Smooth muscle cell (in vitro differentiated cells): ENCODE data around the gene PLEKHG5. TPM values are rescaled to one million over a fixed set of nuclear protein-coding genes. Genes with fewer than 3 reads are reported as not detected.
A peak's percentile ranks its signal among the peaks of the same experiment; 100 is the strongest.
"Not testable (repeated sequence)": the region's sequence is repeated elsewhere in the genome, so short reads cannot be mapped to it uniquely, and the experiment has no call there.

Source experiments
- DNase-seq: peaks from one replicate; lab custom pipeline; 2025; ENCODE audit not compliant: unreplicated experiment; lab: John Stamatoyannopoulos, UW
- H2AFZ ChIP-seq: fragments of 200-600 bp; sonication (generic); 2 replicates; pipeline ENCODE4 v1.6.0; 2016; ENCODE audit warnings: antibody characterized with exemption, low read depth, mild to moderate bottlenecking
- H3F3A ChIP-seq: fragments of 200-600 bp; sonication (generic); 2 replicates; pipeline ENCODE4 v1.6.0; 2017; ENCODE audit warnings: antibody characterized with exemption, low read depth
- H3K27ac ChIP-seq: fragments of 200-600 bp; sonication (generic); 2 replicates; pipeline ENCODE4 v1.5.1; 2016; ENCODE audit warnings: low read depth, mild to moderate bottlenecking
- H3K27me3 ChIP-seq: fragments of 200-600 bp; sonication (generic); 2 replicates; pipeline ENCODE4 v1.6.1; 2016; ENCODE audit warnings: low read depth, mild to moderate bottlenecking
- H3K36me3 ChIP-seq: fragments of 200-600 bp; sonication (generic); 2 replicates; pipeline ENCODE4 v1.5.1; 2016; ENCODE audit warnings: low read depth
- H3K4me1 ChIP-seq: fragments of 200-600 bp; sonication (generic); 2 replicates; pipeline ENCODE4 v1.5.1; 2016; ENCODE audit warnings: low read depth
- H3K4me2 ChIP-seq: fragments of 200-600 bp; sonication (generic); 2 replicates; pipeline ENCODE4 v1.6.0; 2016; ENCODE audit warnings: mild to moderate bottlenecking
- H3K4me3 ChIP-seq: fragments of 200-600 bp; sonication (generic); 2 replicates; pipeline ENCODE4 v1.5.1; 2016; ENCODE audit warnings: mild to moderate bottlenecking
- H3K79me2 ChIP-seq: fragments of 200-600 bp; sonication (generic); 2 replicates; pipeline ENCODE4 v1.6.0; 2016; ENCODE audit warnings: low read depth, mild to moderate bottlenecking
- H3K9ac ChIP-seq: fragments of 200-600 bp; sonication (generic); 2 replicates; pipeline ENCODE4 v1.6.0; 2016; ENCODE audit warnings: low read depth
- H3K9me3 ChIP-seq: fragments of 200-600 bp; sonication (generic); replicated peaks from 2 replicates; pipeline ENCODE4 v1.5.1; 2016; ENCODE audit warnings: low read depth
- H4K20me1 ChIP-seq: fragments of 200-600 bp; sonication (generic); 2 replicates; pipeline ENCODE4 v1.6.0; 2016; ENCODE audit warnings: low read depth
- WGBS: methylation state at CpG from one replicate; pipeline ENCODE4 v1.1.7; 2016; ENCODE audit warnings: low lambda C conversion rate; 5-methylcytosine and 5-hydroxymethylcytosine counted together
- polyA plus RNA-seq: library from polyadenylated mRNA; unstranded; fragments of >200 nt; fragmentation: Nextera tagmentation; extraction: Ambion mirVana; gene quantifications from 2 replicates; pipeline ENCODE4 v1.2.1, GENCODE V29; 2016
- total RNA-seq: library from RNA; depleted of rRNA; stranded (reverse); fragments of >200 nt; gene quantifications from 2 replicates; pipeline ENCODE4 v1.2.3, GENCODE V29; 2014
- TF ChIP-seq, protein P1 (sequence below): fragments of 200-600 bp; sonication (generic); IDR thresholded peaks from 2 replicates; pipeline ENCODE4 v1.5.1; 2017; ENCODE audit warnings: borderline replicate concordance, mild to moderate bottlenecking, antibody characterized with exemption; ENCODE audit not compliant: insufficient read depth, poor library complexity, severe bottlenecking

Gene PLEKHG5
- total and polyA plus RNA-seq, 2 experiments from 2014 or later = 10.6 to 14.5 TPM

DNA sequence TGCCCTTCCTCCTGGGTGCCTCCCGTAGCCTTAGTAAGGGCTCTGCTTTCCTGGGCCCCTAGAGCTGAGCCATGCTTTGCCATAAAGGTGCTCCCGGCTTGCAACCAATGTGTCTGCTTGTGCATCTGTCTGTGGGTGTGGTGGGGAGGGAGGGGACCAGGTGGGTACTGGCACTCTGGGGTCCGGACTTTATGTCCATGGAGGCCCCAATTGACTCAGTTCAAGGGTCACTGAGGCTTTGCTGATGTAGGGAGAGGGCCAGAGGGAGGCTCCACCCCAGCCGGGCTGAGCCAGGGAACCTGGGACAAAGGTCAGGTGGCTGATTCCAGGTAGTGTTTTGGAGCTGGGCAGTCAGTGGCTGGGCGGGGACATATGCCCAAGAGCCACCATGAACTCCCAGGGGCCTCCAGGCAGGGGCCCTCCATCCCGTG, 40.5 kb downstream of the PLEKHG5 start:
- Histone ChIP-seq H3K4me2 (no peak overlapping the region), H3K4me1 (peaks cover 4% of the 10 kb centered on the region), H3K9ac (no peak overlapping the region), H3K4me3 (no peak overlapping the region), H3K36me3 (no peaks in the 10 kb centered on the region), H2AFZ (no peak overlapping the region), H3K79me2 (no peaks in the 10 kb centered on the region), H3K27ac (no peak overlapping the region), H3K27me3 (peaks cover 63% of the 10 kb centered on the region), H3K9me3 (no peaks in the 10 kb centered on the region), H3F3A (no peaks in the 10 kb centered on the region), H4K20me1 (no peaks in the 10 kb centered on the region)
- WGBS = 85% methylated on average over 6 of the region's 6 CpGs
- DNase-seq = no peak
- TF ChIP-seq, protein P1, sequence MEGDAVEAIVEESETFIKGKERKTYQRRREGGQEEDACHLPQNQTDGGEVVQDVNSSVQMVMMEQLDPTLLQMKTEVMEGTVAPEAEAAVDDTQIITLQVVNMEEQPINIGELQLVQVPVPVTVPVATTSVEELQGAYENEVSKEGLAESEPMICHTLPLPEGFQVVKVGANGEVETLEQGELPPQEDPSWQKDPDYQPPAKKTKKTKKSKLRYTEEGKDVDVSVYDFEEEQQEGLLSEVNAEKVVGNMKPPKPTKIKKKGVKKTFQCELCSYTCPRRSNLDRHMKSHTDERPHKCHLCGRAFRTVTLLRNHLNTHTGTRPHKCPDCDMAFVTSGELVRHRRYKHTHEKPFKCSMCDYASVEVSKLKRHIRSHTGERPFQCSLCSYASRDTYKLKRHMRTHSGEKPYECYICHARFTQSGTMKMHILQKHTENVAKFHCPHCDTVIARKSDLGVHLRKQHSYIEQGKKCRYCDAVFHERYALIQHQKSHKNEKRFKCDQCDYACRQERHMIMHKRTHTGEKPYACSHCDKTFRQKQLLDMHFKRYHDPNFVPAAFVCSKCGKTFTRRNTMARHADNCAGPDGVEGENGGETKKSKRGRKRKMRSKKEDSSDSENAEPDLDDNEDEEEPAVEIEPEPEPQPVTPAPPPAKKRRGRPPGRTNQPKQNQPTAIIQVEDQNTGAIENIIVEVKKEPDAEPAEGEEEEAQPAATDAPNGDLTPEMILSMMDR = no peak

DNA sequence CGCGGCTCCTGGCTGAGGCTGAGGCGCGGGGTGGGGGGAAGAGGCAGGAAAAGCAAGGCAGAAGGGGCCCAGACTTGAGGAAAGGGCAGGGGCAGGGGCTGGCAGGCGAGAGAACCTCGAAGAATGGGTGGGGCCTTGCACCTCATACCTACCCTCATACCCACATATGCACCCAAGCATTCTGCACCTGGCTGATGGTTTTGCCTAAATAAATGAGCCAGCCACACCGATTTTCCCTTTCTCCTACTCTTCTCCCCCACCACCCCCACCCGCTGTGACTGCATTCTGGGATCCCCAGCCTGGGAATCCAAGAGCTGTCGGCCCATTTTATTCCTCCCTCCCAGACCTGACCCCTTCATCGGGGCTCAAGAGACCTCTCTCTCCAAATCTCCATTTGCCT, 41.0 kb downstream of the PLEKHG5 start:
- H3K27me3 ChIP-seq = peaks cover 61% of the 10 kb centered on the region
- H3F3A ChIP-seq, H4K20me1 ChIP-seq, H3K4me1 ChIP-seq, H3K4me2 ChIP-seq, H3K9me3 ChIP-seq, H3K27ac ChIP-seq, H2AFZ ChIP-seq, DNase-seq, H3K79me2 ChIP-seq, H3K9ac ChIP-seq, H3K36me3 ChIP-seq, H3K4me3 ChIP-seq: not testable (repeated sequence)
- WGBS = 96% methylated on average over 9 of the region's 10 CpGs

DNA sequence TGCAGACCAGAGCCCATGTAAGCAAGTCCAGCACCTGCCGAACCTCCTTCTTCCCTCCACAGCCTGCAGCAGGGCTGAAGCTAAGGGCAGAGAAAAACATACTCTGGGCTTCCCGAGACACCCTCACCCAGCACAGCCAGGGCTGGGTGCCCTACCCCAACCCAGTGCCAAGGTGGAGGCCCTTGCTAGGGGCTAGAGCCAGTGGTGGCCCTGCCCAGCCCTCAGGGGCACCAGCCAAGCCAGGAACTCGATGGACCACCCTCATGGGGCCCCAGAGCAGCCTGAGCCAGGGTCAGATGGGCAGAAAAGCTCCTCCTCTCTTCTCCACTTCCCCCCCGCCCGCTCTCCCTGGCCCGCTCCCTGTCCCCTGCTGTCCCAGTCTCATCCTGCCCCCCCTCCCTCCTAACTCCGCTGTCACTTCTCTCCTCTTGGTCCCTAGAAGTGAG, 41.4 kb downstream of the PLEKHG5 start:
- 76% methylated on average over 7 of the region's 7 CpGs for WGBS
- Histone ChIP-seq H2AFZ (no peak overlapping the region), H3K36me3 (no peaks in the 10 kb centered on the region), H3K4me3 (no peak overlapping the region), H3F3A (no peaks in the 10 kb centered on the region), H3K9me3 (no peaks in the 10 kb centered on the region), H3K4me2 (no peak overlapping the region), H3K79me2 (no peaks in the 10 kb centered on the region), H4K20me1 (no peaks in the 10 kb centered on the region), H3K27me3 (peaks cover 57% of the 10 kb centered on the region), H3K27ac (no peak overlapping the region), H3K4me1 (peaks cover 4% of the 10 kb centered on the region), H3K9ac (no peak overlapping the region)
- TF ChIP-seq, protein P1 = no peak
- DNase-seq = no peak

DNA sequence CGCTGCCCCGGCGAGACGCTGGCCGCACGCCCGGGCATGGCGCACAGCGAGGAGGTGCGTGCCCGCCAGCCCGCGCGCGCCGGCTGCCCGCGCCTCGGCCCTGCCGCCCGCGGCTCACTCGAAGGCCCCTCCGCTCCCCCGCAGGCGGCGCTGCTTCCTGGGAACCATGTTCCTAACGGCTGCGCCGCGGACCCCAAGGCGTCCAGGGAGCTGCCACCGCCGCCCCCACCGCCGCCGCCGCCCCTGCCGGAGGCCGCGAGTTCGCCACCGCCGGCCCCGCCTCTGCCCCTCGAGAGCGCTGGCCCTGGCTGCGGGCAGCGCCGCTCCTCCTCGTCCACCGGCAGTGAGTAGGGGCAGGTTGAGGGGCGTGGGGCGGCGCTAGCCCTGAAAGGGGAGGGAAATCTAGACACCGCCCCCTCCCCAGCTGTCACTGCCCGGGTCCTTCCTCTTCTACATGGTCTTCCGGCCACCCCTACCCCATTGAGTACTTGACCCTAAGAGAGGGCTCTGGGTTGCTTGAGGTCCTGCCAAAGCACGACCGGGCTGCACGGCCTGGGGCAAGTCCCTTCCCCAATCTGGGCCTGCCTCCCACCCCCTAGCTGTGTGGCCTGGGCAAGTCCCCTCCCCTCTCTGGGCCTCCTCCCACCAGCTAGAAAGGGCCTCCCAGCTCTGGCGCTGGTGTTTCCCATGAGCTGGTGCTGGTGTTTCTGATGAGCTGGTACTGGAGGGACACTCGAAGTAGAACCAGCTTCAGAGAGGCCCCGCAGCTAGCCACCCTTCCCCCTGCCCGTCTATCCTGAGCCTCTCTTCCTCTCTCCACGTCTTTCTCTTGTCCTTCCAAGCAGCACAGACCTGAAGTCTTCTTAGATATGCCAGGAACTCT, 42.5 kb downstream of the PLEKHG5 start:
- no peak overlapping the region for H3K27ac ChIP-seq
- H3K4me2 ChIP-seq = peak overlapping the region; percentile 61
- H3K4me3 ChIP-seq = peak overlapping the region; percentile 16
- H3K9ac ChIP-seq = no peak overlapping the region
- no peaks in the 10 kb centered on the region for H3K79me2 ChIP-seq
- peaks cover 4% of the 10 kb centered on the region for H3K4me1 ChIP-seq
- 7% methylated on average over 48 of the region's 66 CpGs for WGBS
- no peak overlapping the region for H2AFZ ChIP-seq
- H3K9me3 ChIP-seq = no peaks in the 10 kb centered on the region
- H4K20me1 ChIP-seq = no peaks in the 10 kb centered on the region
- H3F3A ChIP-seq = no peaks in the 10 kb centered on the region
- H3K27me3 ChIP-seq = peaks cover 52% of the 10 kb centered on the region
- TF ChIP-seq, protein P1 = no peak
- no peaks in the 10 kb centered on the region for H3K36me3 ChIP-seq
- no peak for DNase-seq
